Measurements from ENCODE around the gene IL6ST.

GRCh38 chr5:55932700-55933099, 62.1 kb downstream of the IL6ST start:
- no peak for TF ChIP-seq RAD21 (IDR thresholded peaks at IDR 0.05)
- no peak for TF ChIP-seq SP1 (IDR thresholded peaks at IDR 0.05)
- TF ChIP-seq CTCF (IDR thresholded peaks at IDR 0.05; ENCODE audit: low read depth, low read length, missing input control) = no peak

Measured in liver (tissue), 3 donors.